ENCODE data around the gene IGFBP4. TPM values are rescaled to one million over a fixed set of nuclear protein-coding genes. Genes with fewer than 3 reads are reported as not detected.
A peak's percentile ranks its signal among the peaks of the same experiment; 100 is the strongest.
"Not testable (repeated sequence)": the region's sequence is repeated elsewhere in the genome, so short reads cannot be mapped to it uniquely, and the experiment has no call there.

IGFBP4 gene
- 700 TPM for total RNA-seq

DNA sequence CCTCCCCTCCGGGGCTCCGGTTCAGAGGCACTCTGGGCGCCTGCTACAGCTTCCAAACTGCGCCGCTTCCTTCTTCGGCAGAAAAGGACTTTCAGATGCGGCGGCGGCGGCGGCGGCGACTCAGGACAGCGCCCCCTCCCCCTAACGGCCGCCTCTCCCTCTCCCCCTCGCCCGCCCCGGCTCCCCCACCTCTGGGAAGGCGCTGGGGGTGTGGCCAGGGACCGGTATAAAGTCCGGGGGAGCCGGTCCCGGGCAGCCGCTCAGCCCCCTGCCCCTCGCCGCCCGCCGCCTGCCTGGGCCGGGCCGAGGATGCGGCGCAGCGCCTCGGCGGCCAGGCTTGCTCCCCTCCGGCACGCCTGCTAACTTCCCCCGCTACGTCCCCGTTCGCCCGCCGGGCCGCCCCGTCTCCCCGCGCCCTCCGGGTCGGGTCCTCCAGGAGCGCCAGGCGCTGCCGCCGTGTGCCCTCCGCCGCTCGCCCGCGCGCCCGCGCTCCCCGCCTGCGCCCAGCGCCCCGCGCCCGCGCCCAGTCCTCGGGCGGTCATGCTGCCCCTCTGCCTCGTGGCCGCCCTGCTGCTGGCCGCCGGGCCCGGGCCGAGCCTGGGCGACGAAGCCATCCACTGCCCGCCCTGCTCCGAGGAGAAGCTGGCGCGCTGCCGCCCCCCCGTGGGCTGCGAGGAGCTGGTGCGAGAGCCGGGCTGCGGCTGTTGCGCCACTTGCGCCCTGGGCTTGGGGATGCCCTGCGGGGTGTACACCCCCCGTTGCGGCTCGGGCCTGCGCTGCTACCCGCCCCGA is at the start of gene IGFBP4:
IGFBP4 (plus strand) TSS at position 255 of the 792 bp plus-strand sequence; CDS start at position 541, 286 bp downstream.
- Histone ChIP-seq H3K4me1 (peaks cover 51% of the 10 kb centered on the region), H3K4me3 (peak within 1 kb of the TSS; percentile 84 to 89), H3K36me3 (no peaks in the 10 kb centered on the region), H3K27ac (peak within 1 kb of the TSS; percentile 87), H3K9me3 (no peaks in the 10 kb centered on the region), H3K27me3 (no peaks in the 10 kb centered on the region)
- DNase-seq (ENCODE audit: extremely low spot score in 2 of 2): no peak
- intact Hi-C loops (cut with DNase I): loop anchor here (5.0 to 10.0 kb wide), 4 partner anchors 34 to 139 kb away; partner anchors contain the start of gene RARA
- TF ChIP-seq POLR2A (IDR thresholded peaks at IDR 0.05) (peak in 1 of 2 donors; percentile 96), POLR2AphosphoS5 (IDR thresholded peaks at IDR 0.05; ENCODE audit: insufficient read depth in 1 of 2, low read depth in 1 of 2) (peak; percentile 14 to 80)
- TF ChIP-seq, protein P1, sequence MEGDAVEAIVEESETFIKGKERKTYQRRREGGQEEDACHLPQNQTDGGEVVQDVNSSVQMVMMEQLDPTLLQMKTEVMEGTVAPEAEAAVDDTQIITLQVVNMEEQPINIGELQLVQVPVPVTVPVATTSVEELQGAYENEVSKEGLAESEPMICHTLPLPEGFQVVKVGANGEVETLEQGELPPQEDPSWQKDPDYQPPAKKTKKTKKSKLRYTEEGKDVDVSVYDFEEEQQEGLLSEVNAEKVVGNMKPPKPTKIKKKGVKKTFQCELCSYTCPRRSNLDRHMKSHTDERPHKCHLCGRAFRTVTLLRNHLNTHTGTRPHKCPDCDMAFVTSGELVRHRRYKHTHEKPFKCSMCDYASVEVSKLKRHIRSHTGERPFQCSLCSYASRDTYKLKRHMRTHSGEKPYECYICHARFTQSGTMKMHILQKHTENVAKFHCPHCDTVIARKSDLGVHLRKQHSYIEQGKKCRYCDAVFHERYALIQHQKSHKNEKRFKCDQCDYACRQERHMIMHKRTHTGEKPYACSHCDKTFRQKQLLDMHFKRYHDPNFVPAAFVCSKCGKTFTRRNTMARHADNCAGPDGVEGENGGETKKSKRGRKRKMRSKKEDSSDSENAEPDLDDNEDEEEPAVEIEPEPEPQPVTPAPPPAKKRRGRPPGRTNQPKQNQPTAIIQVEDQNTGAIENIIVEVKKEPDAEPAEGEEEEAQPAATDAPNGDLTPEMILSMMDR (IDR thresholded peaks at IDR 0.05): peak in 1 of 3 experiments; percentile 27

DNA sequence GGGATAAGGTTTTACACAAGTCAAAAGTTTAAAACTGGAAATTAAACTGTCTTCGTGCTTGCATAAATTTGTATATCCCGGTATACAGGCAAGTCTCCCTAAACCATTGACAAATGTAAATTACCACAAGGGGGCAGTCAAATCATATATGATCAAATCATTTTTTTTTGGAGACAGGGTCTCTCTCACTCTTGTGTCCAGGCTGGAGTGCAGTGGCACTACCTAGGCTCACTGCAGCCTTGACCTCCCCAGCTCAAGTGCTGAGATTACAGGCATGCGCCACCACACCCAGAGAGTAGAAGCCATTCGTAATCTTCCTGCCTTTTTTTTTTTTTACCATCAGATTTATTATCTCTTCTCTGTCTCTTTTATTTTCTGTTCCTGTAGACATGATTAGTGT is 44.1 kb upstream of the IGFBP4 start:
- no peak for DNase-seq (ENCODE audit: extremely low spot score in 2 of 2)
- TF ChIP-seq POLR2A (IDR thresholded peaks at IDR 0.05): no peak
- TF ChIP-seq, protein P1 (IDR thresholded peaks at IDR 0.05): peak; percentile 28 to 45 (median 33)
- intact Hi-C loops (cut with DNase I): no loop called here
- Histone ChIP-seq H3K36me3 (no peaks in the 10 kb centered on the region), H3K4me1 (no peaks in the 10 kb centered on the region), H3K27me3 (no peaks in the 10 kb centered on the region), H3K9me3 (no peaks in the 10 kb centered on the region), H3K27ac (no peak overlapping the region), H3K4me3 (no peak overlapping the region)

DNA sequence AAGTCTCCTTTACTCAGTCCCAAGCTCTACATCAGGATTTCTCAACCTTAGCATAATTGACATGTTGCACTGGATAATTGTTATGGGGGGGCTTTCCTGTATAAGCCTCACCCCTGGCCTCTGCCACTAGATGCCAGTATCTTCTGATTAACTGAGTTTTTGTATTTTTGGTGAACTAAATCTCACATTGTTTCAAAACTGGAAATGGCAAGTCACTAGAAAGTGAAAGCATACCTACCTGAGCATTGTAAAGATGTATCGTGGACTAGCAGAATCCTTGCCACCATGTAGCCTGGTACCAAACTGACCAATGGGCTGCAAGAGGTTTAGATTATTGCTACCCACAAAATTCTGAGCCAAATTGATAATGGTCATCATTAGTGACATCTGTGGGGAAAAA is 40.6 kb upstream of the IGFBP4 start:
- no peak overlapping the region for H3K4me3 ChIP-seq
- no peak for DNase-seq (ENCODE audit: extremely low spot score in 2 of 2)
- no peaks in the 10 kb centered on the region for H3K36me3 ChIP-seq
- H3K27ac ChIP-seq: no peak overlapping the region
- no peaks in the 10 kb centered on the region for H3K27me3 ChIP-seq
- intact Hi-C loops (cut with DNase I): no loop called here
- TF ChIP-seq, protein P1 (IDR thresholded peaks at IDR 0.05): no peak
- no peak for TF ChIP-seq POLR2AphosphoS5 (IDR thresholded peaks at IDR 0.05; ENCODE audit: insufficient read depth in 1 of 2, low read depth in 1 of 2)
- no peak for TF ChIP-seq POLR2A (IDR thresholded peaks at IDR 0.05)
- H3K9me3 ChIP-seq: no peaks in the 10 kb centered on the region
- H3K4me1 ChIP-seq: no peaks in the 10 kb centered on the region

DNA sequence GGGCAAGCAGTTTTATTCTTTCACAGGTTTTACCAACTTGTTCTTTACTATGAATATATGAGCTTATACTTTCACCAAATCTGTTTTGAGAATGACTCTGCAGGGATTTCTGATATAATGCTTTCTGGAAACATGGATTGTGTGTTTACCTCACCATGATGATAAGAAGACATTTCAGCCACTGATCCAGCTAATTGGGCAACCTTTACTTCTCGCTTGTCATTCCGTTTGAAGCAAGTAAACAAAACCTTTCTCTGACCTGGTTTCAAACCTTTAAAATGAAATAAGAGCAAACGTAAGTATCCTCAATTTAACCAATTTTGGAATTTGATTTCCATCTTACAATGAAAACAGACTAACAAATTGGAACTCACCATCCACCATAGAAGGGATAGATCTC is 39.2 kb upstream of the IGFBP4 start:
- Histone ChIP-seq H3K27ac (no peak overlapping the region), H3K4me1 (no peaks in the 10 kb centered on the region), H3K27me3 (no peaks in the 10 kb centered on the region), H3K9me3 (no peaks in the 10 kb centered on the region), H3K4me3 (no peak overlapping the region), H3K36me3 (no peaks in the 10 kb centered on the region)
- intact Hi-C loops (cut with DNase I): no loop called here
- DNase-seq (ENCODE audit: extremely low spot score in 2 of 2): no peak
- no peak for TF ChIP-seq POLR2A (IDR thresholded peaks at IDR 0.05)
- TF ChIP-seq, protein P1 (IDR thresholded peaks at IDR 0.05): no peak
- TF ChIP-seq POLR2AphosphoS5 (IDR thresholded peaks at IDR 0.05; ENCODE audit: insufficient read depth in 1 of 2, low read depth in 1 of 2): no peak

DNA sequence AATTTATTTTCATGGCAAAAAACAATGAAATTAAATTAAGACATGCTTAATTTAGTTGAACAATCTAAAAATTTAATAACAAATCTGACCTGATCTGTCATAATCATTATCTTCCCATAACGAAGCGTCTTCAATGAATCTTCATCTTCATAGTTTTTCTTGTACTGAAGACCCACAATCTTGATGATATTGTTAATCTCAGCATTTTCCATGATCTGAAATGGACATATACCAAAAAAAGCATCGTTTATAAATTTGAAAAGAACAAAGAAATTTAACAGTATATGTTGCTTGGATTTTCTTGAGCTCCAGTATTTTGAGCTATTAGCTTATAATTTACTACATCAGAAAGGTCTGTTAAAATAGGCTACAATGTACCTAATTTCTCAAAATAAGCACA is 35.8 kb upstream of the IGFBP4 start:
- Histone ChIP-seq H3K27me3 (no peaks in the 10 kb centered on the region), H3K9me3 (no peaks in the 10 kb centered on the region), H3K4me3 (no peak overlapping the region), H3K36me3 (no peaks in the 10 kb centered on the region), H3K27ac (no peak overlapping the region), H3K4me1 (no peaks in the 10 kb centered on the region)
- intact Hi-C loops (cut with DNase I): no loop called here
- DNase-seq (ENCODE audit: extremely low spot score in 2 of 2): no peak
- TF ChIP-seq, protein P1 (IDR thresholded peaks at IDR 0.05): no peak
- no peak for TF ChIP-seq POLR2A (IDR thresholded peaks at IDR 0.05)
- no peak for TF ChIP-seq POLR2AphosphoS5 (IDR thresholded peaks at IDR 0.05; ENCODE audit: insufficient read depth in 1 of 2, low read depth in 1 of 2)

DNA sequence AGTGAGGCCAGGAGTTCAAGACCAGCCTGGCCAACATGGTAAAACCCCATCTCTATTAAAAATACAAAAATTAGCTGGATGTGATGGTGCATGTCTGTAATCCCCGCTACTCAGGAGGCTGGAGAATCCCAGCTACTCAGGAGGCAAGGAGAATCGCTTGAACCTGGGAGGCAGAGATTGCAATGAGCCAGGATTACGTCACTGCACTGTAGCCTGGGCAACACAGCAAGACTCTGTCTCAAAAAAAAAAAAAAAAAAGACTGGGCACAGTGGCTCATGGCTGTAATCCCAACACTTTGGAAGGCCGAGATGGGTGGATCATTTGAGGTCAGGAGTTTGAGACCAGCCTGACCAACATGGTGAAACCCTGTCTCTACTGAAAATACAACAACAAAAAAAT is 33.7 kb upstream of the IGFBP4 start:
- H3K27ac ChIP-seq; DNase-seq (ENCODE audit: extremely low spot score in 2 of 2); H3K36me3 ChIP-seq; H3K9me3 ChIP-seq; intact Hi-C loops (cut with DNase I); H3K27me3 ChIP-seq; H3K4me3 ChIP-seq; H3K4me1 ChIP-seq: not testable (repeated sequence)

Data from vagina (tissue), 2 donors.